ENCODE results near the gene NEK7.

Gene NEK7

GRCh38 chr1:198326232-198326631 lies 169.4 kb downstream of the NEK7 start:
- in situ Hi-C loops (cut with HindIII; ENCODE audit: low sequenced_read_pairs): no loop called here
- no peak for DNase-seq (ENCODE audit: low read depth, low spot score)
- no peak overlapping the region for H3K4me3 ChIP-seq (ENCODE audit: low read depth, low read length)
- TF ChIP-seq, protein P1, sequence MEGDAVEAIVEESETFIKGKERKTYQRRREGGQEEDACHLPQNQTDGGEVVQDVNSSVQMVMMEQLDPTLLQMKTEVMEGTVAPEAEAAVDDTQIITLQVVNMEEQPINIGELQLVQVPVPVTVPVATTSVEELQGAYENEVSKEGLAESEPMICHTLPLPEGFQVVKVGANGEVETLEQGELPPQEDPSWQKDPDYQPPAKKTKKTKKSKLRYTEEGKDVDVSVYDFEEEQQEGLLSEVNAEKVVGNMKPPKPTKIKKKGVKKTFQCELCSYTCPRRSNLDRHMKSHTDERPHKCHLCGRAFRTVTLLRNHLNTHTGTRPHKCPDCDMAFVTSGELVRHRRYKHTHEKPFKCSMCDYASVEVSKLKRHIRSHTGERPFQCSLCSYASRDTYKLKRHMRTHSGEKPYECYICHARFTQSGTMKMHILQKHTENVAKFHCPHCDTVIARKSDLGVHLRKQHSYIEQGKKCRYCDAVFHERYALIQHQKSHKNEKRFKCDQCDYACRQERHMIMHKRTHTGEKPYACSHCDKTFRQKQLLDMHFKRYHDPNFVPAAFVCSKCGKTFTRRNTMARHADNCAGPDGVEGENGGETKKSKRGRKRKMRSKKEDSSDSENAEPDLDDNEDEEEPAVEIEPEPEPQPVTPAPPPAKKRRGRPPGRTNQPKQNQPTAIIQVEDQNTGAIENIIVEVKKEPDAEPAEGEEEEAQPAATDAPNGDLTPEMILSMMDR (IDR thresholded peaks at IDR 0.05; ENCODE audit: low read depth, low read length): no peak

DNA sequence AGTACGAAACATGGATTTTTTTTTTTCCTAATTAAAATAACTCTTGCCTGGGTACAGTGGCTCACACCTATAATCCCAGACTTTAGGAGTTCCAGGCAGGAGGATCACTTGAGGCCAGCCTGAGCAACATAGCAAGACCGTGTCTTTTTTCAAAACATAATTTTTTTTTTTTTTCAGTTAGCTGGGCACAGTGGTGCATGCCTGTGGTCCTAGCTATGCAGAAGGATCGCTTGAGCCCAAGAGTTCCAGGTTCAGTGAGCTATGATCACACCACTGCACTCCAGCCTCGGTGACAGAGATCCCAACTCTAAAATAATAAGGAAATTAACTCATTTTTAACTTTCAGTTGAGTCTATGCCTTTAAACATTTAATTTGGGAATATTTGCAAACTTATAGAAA lies 170.1 kb downstream of the NEK7 start:
- H3K4me3 ChIP-seq (ENCODE audit: low read depth, low read length): no peak overlapping the region
- in situ Hi-C loops (cut with HindIII; ENCODE audit: low sequenced_read_pairs): no loop called here
- TF ChIP-seq, protein P1 (IDR thresholded peaks at IDR 0.05; ENCODE audit: low read depth, low read length): no peak
- no peak for DNase-seq (ENCODE audit: low read depth, low spot score)

DNA sequence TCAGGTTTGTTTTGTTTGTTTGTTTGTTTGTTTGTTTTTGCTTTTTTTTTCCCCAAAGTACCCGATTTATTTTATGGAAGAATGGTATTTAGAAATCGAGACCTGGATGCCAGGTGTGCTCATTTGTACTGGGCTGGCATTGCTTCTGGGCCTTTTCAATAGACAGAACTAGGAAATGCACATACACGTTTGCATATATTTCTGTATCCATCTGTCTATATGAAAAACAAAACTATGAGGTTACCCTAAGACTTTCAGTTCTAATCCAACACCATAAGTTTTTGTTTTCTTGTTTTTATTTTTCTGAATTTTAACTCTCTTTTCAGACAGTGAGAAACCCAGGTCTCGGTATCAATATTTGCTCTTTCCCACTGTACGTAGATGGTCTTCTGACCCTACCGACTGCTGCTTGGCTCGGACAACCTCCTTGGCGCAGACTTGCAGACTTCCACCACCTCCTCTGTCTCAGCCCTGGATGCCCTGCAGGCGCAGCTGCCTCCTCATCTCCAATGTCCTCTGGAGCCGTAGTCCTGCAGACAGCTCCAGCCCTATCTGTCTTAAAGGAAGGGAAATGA lies 171.7 kb downstream of the NEK7 start:
- TF ChIP-seq, protein P1 (IDR thresholded peaks at IDR 0.05; ENCODE audit: low read depth, low read length): no peak
- H3K4me3 ChIP-seq (ENCODE audit: low read depth, low read length): no peak overlapping the region
- no peak for DNase-seq (ENCODE audit: low read depth, low spot score)
- in situ Hi-C loops (cut with HindIII; ENCODE audit: low sequenced_read_pairs): no loop called here

GRCh38 chr1:198330982-198331615 lies 174.3 kb downstream of the NEK7 start:
- no peak for DNase-seq (ENCODE audit: low read depth, low spot score)
- H3K4me3 ChIP-seq (ENCODE audit: low read depth, low read length): no peak overlapping the region
- in situ Hi-C loops (cut with HindIII; ENCODE audit: low sequenced_read_pairs): no loop called here
- TF ChIP-seq, protein P1 (IDR thresholded peaks at IDR 0.05; ENCODE audit: low read depth, low read length): no peak

DNA sequence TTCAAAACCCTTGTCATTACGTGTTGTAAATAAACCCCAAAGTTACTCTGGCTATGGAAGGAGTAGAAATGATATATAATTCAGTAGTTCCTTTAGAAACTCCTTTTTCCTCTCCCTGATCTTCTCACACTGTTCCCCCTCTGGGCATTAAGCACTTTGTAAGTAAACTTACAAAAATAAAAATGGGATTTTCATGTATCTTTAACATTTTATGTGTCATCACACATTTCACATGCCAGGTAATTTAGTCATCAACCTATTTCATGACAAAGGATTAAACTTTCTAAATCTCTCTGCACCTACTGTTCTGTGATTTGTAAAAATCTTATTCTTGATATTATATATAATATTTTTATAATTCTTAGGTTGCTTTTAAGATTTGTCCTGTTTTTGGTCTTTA lies 176.9 kb downstream of the NEK7 start:
- in situ Hi-C loops (cut with HindIII; ENCODE audit: low sequenced_read_pairs): no loop called here
- DNase-seq (ENCODE audit: low read depth, low spot score): peak; percentile 32
- TF ChIP-seq, protein P1 (IDR thresholded peaks at IDR 0.05; ENCODE audit: low read depth, low read length): no peak

GRCh38 chr1:198335663-198336062 lies 178.9 kb downstream of the NEK7 start:
- no peak overlapping the region for H3K4me3 ChIP-seq (ENCODE audit: low read depth, low read length)
- TF ChIP-seq, protein P1 (IDR thresholded peaks at IDR 0.05; ENCODE audit: low read depth, low read length): no peak
- DNase-seq (ENCODE audit: low read depth, low spot score): no peak
- in situ Hi-C loops (cut with HindIII; ENCODE audit: low sequenced_read_pairs): no loop called here

More for the DNA sequence above, 176.9 kb downstream of the NEK7 start:
- H3K4me3 ChIP-seq (ENCODE audit: low read depth, low read length): no peak overlapping the region

Measured in astrocyte of the spinal cord (primary cell).